A549 (cell line): ENCODE results near the gene GPRC6A.
"Not testable (repeated sequence)": the region's sequence is repeated elsewhere in the genome, so short reads cannot be mapped to it uniquely, and the experiment has no call there.

Experiments used
- BCL3 ChIP-seq: fragments of >200 bp; sonication (Bioruptor Twin); formaldehyde crosslinking; IDR thresholded peaks from 3 replicates; pipeline ENCODE4 v1.6.1; 2016
- CEBPB ChIP-seq, 2 experiments: fragments of >200 bp in 1 of 2; sonication (Bioruptor Twin) in 1 of 2; formaldehyde crosslinking in 1 of 2; IDR thresholded peaks; 2 replicates each; pipeline ENCODE4 v1.6.1; 2012 to 2016
- CTCF ChIP-seq: fragments of >200 bp; sonication (Bioruptor Twin); formaldehyde crosslinking; IDR thresholded peaks from 3 replicates; pipeline ENCODE4 v1.5.1; 2016
- EP300 ChIP-seq, 2 experiments: fragments of >200 bp; sonication (Bioruptor Twin); formaldehyde crosslinking; IDR thresholded peaks; 2 replicates in 1 of 2; 3 replicates in 1 of 2; pipeline ENCODE4 v1.6.1; 2016 to 2017
- FOSB ChIP-seq: fragments of 250-450 bp; sonication (Bioruptor Pico); IDR thresholded peaks from 2 replicates; pipeline ENCODE4 v1.5.0; 2020; ENCODE audit warnings: mild to moderate bottlenecking, moderate library complexity
- HDAC2 ChIP-seq: fragments of 200-600 bp; sonication (generic); IDR thresholded peaks from 2 replicates; pipeline ENCODE4 v1.6.1; 2016
- JUNB ChIP-seq: fragments of >200 bp; sonication (Bioruptor Twin); formaldehyde crosslinking; IDR thresholded peaks from 2 replicates; pipeline ENCODE4 v1.6.1; 2016
- KDM1A ChIP-seq: fragments of 200-600 bp; sonication (generic); IDR thresholded peaks from 2 replicates; pipeline ENCODE4 v1.6.1; 2016; ENCODE audit warnings: low read depth, mild to moderate bottlenecking
- MAX ChIP-seq: IDR thresholded peaks from 2 replicates; pipeline ENCODE4 v1.6.1; 2012
- PHF8 ChIP-seq: fragments of 200-600 bp; sonication (generic); IDR thresholded peaks from 2 replicates; pipeline ENCODE4 v1.6.1; 2016; ENCODE audit warnings: low read depth, mild to moderate bottlenecking, antibody characterized with exemption, moderate library complexity, borderline replicate concordance
- POLR2A ChIP-seq: IDR thresholded peaks from 2 replicates; pipeline ENCODE4 v1.6.1; 2012; ENCODE audit warnings: mild to moderate bottlenecking, low read length
- RCOR1 ChIP-seq: fragments of 150-350 bp; IDR thresholded peaks from 2 replicates; pipeline ENCODE4 v1.6.1; 2014; ENCODE audit warnings: antibody characterized with exemption, low read length, low read depth
- REST ChIP-seq: fragments of 200-600 bp; sonication (generic); IDR thresholded peaks from 2 replicates; pipeline ENCODE4 v1.6.1; 2016; ENCODE audit warnings: antibody characterized with exemption, mild to moderate bottlenecking, moderate library complexity
- RNF2 ChIP-seq: fragments of 200-600 bp; sonication (generic); IDR thresholded peaks from 2 replicates; pipeline ENCODE4 v1.6.1; 2016; ENCODE audit warnings: low read depth, mild to moderate bottlenecking, antibody characterized with exemption, moderate library complexity, borderline replicate concordance

GRCh38 chr6:116816336-116816735, 12.5 kb downstream of the GPRC6A start:
- not testable (repeated sequence) for TF ChIP-seq CTCF; PHF8; POLR2A; BCL3; FOSB (CRISPR knock-in tag); MAX; REST; RCOR1; KDM1A; CEBPB (IDR thresholded peaks at IDR 0.05); EP300 (IDR thresholded peaks at IDR 0.05); RNF2; JUNB; HDAC2
